Measurements from ENCODE around the gene EGFLAM. TPM values are rescaled to one million over a fixed set of nuclear protein-coding genes. Genes with fewer than 3 reads are reported as not detected.
A peak's percentile ranks its signal among the peaks of the same experiment; 100 is the strongest.
"Not testable (repeated sequence)": the region's sequence is repeated elsewhere in the genome, so short reads cannot be mapped to it uniquely, and the experiment has no call there.

The EGFLAM gene
- total RNA-seq, 2 donors from 2014 or later: 6.4 to 10.2 TPM

GRCh38 chr5:38316544-38317224 is 58.3 kb downstream of the EGFLAM start:
- no peak for DNase-seq (ENCODE audit: low spot score)
- intact Hi-C loops (cut with DNase I): no loop called here

GRCh38 chr5:38317868-38318267 is 59.5 kb downstream of the EGFLAM start:
- intact Hi-C loops (cut with DNase I): no loop called here
- DNase-seq (ENCODE audit: low spot score): no peak

GRCh38 chr5:38319491-38319890 is 61.1 kb downstream of the EGFLAM start:
- DNase-seq (ENCODE audit: low spot score): no peak
- intact Hi-C loops (cut with DNase I): no loop called here

- intact Hi-C loops (cut with DNase I): no loop called here
Measured at GRCh38 chr5:38321978-38322377, 63.6 kb downstream of the EGFLAM start.

GRCh38 chr5:38323645-38324295 is 65.4 kb downstream of the EGFLAM start:
- peak; percentile 78 for DNase-seq (ENCODE audit: low spot score)

More at GRCh38 chr5:38321978-38322377, 63.6 kb downstream of the EGFLAM start:
- DNase-seq (ENCODE audit: low spot score): no peak

GRCh38 chr5:38329132-38329715 is 70.9 kb downstream of the EGFLAM start:
- intact Hi-C loops (cut with DNase I): no loop called here

More at GRCh38 chr5:38323645-38324295, 65.4 kb downstream of the EGFLAM start:
- intact Hi-C loops (cut with DNase I): no loop called here

GRCh38 chr5:38330207-38330606 is 71.8 kb downstream of the EGFLAM start:
- intact Hi-C loops (cut with DNase I): no loop called here
- no peak for DNase-seq (ENCODE audit: low spot score)

More at GRCh38 chr5:38329132-38329715, 70.9 kb downstream of the EGFLAM start:
- DNase-seq (ENCODE audit: low spot score): no peak

GRCh38 chr5:38331831-38332230 is 73.5 kb downstream of the EGFLAM start:
- DNase-seq (ENCODE audit: low spot score): no peak
- intact Hi-C loops (cut with DNase I): no loop called here

GRCh38 chr5:38333181-38333580 is 74.8 kb downstream of the EGFLAM start:
- DNase-seq (ENCODE audit: low spot score); intact Hi-C loops (cut with DNase I): not testable (repeated sequence)

GRCh38 chr5:38338455-38338854 is 80.1 kb downstream of the EGFLAM start:
- DNase-seq (ENCODE audit: low spot score): no peak
- intact Hi-C loops (cut with DNase I): no loop called here

- intact Hi-C loops (cut with DNase I): no loop called here
- DNase-seq (ENCODE audit: low spot score): no peak
Measured at GRCh38 chr5:38339446-38339845, 81.1 kb downstream of the EGFLAM start.

GRCh38 chr5:38341056-38341455 is 82.7 kb downstream of the EGFLAM start:
- DNase-seq (ENCODE audit: low spot score): no peak
- intact Hi-C loops (cut with DNase I): no loop called here

GRCh38 chr5:38341641-38342040 is 83.3 kb downstream of the EGFLAM start:
- intact Hi-C loops (cut with DNase I): no loop called here

GRCh38 chr5:38342261-38342660 is 83.9 kb downstream of the EGFLAM start:
- no peak for DNase-seq (ENCODE audit: low spot score)
- intact Hi-C loops (cut with DNase I): no loop called here

More at GRCh38 chr5:38341641-38342040, 83.3 kb downstream of the EGFLAM start:
- DNase-seq (ENCODE audit: low spot score): no peak

- intact Hi-C loops (cut with DNase I): no loop called here
- no peak for DNase-seq (ENCODE audit: low spot score)
Measured at GRCh38 chr5:38344891-38345290, 86.5 kb downstream of the EGFLAM start.

GRCh38 chr5:38346593-38346992 is 88.2 kb downstream of the EGFLAM start:
- intact Hi-C loops (cut with DNase I): no loop called here
- DNase-seq (ENCODE audit: low spot score): no peak

GRCh38 chr5:38347040-38347763 is 88.8 kb downstream of the EGFLAM start:
- intact Hi-C loops (cut with DNase I): no loop called here
- DNase-seq (ENCODE audit: low spot score): no peak

- intact Hi-C loops (cut with DNase I): no loop called here
Measured at GRCh38 chr5:38347896-38348295, 89.5 kb downstream of the EGFLAM start.

GRCh38 chr5:38360323-38361061 is 102.1 kb downstream of the EGFLAM start:
- intact Hi-C loops (cut with DNase I): no loop called here
- DNase-seq (ENCODE audit: low spot score): no peak

More at GRCh38 chr5:38347896-38348295, 89.5 kb downstream of the EGFLAM start:
- DNase-seq (ENCODE audit: low spot score): no peak

Measured in posterior vena cava (tissue), 2 donors.